Neural cell (in vitro differentiated cells): ENCODE measurements around the gene H6PD. TPM values are rescaled to one million over a fixed set of nuclear protein-coding genes. Genes with fewer than 3 reads are reported as not detected.

ENCODE experiments used
- H2AFZ ChIP-seq: fragments of 200-600, 300-800 bp; sonication (generic), shearing (Covaris generic); 2 replicates; pipeline ENCODE4 v1.6.0; 2014; ENCODE audit warnings: low read depth, mild to moderate bottlenecking, antibody characterized with exemption, low read length, moderate library complexity
- H3F3A ChIP-seq: fragments of 200-600 bp; shearing (Covaris generic); 2 replicates; pipeline ENCODE4 v1.6.1; 2016; ENCODE audit warnings: mild to moderate bottlenecking, moderate library complexity, mixed read lengths, antibody characterized with exemption, low read length; ENCODE audit not compliant: insufficient read depth, poor library complexity, severe bottlenecking
- H3K27ac ChIP-seq: fragments of 200-600, 300-800 bp; sonication (generic), shearing (Covaris generic); 2 replicates; pipeline ENCODE4 v1.5.1; 2014; ENCODE audit warnings: mild to moderate bottlenecking, low read length, moderate library complexity
- H3K27me3 ChIP-seq: fragments of 300-800, 200-600 bp; sonication (generic), shearing (Covaris generic); 2 replicates; pipeline ENCODE4 v1.6.0; 2014; ENCODE audit warnings: mild to moderate bottlenecking, low read depth, low read length, moderate library complexity; ENCODE audit not compliant: insufficient read depth
- H3K36me3 ChIP-seq: fragments of 300-800, 200-600 bp; sonication (generic), shearing (Covaris generic); 2 replicates; pipeline ENCODE4 v1.5.1; 2014; ENCODE audit warnings: mild to moderate bottlenecking, antibody characterized with exemption, low read length, moderate library complexity; ENCODE audit not compliant: insufficient read depth
- H3K4me2 ChIP-seq: fragments of 300-800, 200-600 bp; sonication (generic), shearing (Covaris generic); 2 replicates; pipeline ENCODE4 v1.6.0; 2014; ENCODE audit warnings: mild to moderate bottlenecking, low read length
- H3K4me3 ChIP-seq: fragments of 300-800, 200-600 bp; sonication (generic), shearing (Covaris generic); 2 replicates; pipeline ENCODE4 v1.5.1; 2014; ENCODE audit warnings: mild to moderate bottlenecking, low read length, moderate library complexity
- H3K79me2 ChIP-seq: fragments of 200-600 bp; shearing (Covaris generic); replicated peaks from 2 replicates; pipeline ENCODE4 v1.6.0; 2014; ENCODE audit warnings: mild to moderate bottlenecking, low read length, moderate library complexity; ENCODE audit not compliant: insufficient read depth
- H3K9ac ChIP-seq: fragments of 300-800, 200-600 bp; sonication (generic), shearing (Covaris generic); 2 replicates; pipeline ENCODE4 v1.6.1; 2016; ENCODE audit warnings: mild to moderate bottlenecking, low read length, mixed read lengths
- H3K9me2 ChIP-seq: fragments of 200-600 bp; shearing (Covaris generic); 2 replicates; pipeline ENCODE4 v1.6.1; 2016; ENCODE audit warnings: mild to moderate bottlenecking, low read length, mixed read lengths; ENCODE audit not compliant: insufficient read depth
- H3K9me3 ChIP-seq: fragments of 200-600, 300-800 bp; sonication (generic), shearing (Covaris generic); 2 replicates; pipeline ENCODE4 v1.6.1; 2016; ENCODE audit warnings: mild to moderate bottlenecking, mixed run types, low read length, moderate library complexity, mixed read lengths
- H4K20me1 ChIP-seq: fragments of 200-600 bp; shearing (Covaris generic); 2 replicates; pipeline ENCODE4 v1.6.1; 2016; ENCODE audit warnings: mild to moderate bottlenecking, mixed run types; ENCODE audit not compliant: insufficient read depth
- EP300 ChIP-seq: fragments of 450-650 bp; conservative IDR thresholded peaks from 2 replicates; pipeline ENCODE4 v1.6.1; 2014; ENCODE audit warnings: antibody characterized with exemption, mild to moderate bottlenecking, moderate library complexity; ENCODE audit not compliant: poor library complexity, severe bottlenecking
- EZH2 ChIP-seq: fragments of 200-600, 300-800 bp; shearing (Covaris generic), sonication (generic); IDR thresholded peaks from 2 replicates; pipeline ENCODE4 v1.6.1; 2014; ENCODE audit warnings: antibody characterized with exemption, low read length, borderline replicate concordance, mild to moderate bottlenecking; ENCODE audit not compliant: insufficient read depth, poor library complexity, severe bottlenecking
- MXI1 ChIP-seq: fragments of 450-650 bp; conservative IDR thresholded peaks from 2 replicates; pipeline ENCODE4 v1.6.1; 2014; ENCODE audit warnings: antibody characterized with exemption, mild to moderate bottlenecking; ENCODE audit not compliant: poor library complexity, severe bottlenecking
- RAD21 ChIP-seq: fragments of 450-650 bp; conservative IDR thresholded peaks from 2 replicates; pipeline ENCODE4 v1.6.1; 2014; ENCODE audit warnings: antibody characterized with exemption, mild to moderate bottlenecking, moderate library complexity
- REST ChIP-seq: IDR thresholded peaks from 2 replicates; pipeline ENCODE4 v1.6.1; 2012; ENCODE audit warnings: borderline replicate concordance
- TAF1 ChIP-seq: IDR thresholded peaks from 2 replicates; pipeline ENCODE4 v1.6.1; 2012; ENCODE audit warnings: low read depth
- polyA plus RNA-seq: library from polyadenylated mRNA; depleted of rRNA; stranded (reverse); fragments of >200 nt; gene quantifications from 2 replicates; pipeline ENCODE4 v1.2.3, GENCODE V29; 2014
- TF ChIP-seq, protein P1 (sequence below): fragments of 450-650 bp; IDR thresholded peaks from 2 replicates; pipeline ENCODE4 v1.5.1; 2014; ENCODE audit warnings: antibody characterized with exemption, mild to moderate bottlenecking, moderate library complexity; ENCODE audit not compliant: poor library complexity, severe bottlenecking

The H6PD gene
- polyA plus RNA-seq, 1 donor from 2014 or later: 4.6 TPM

GRCh38 chr1:9235096-9235459 lies 504 bp downstream of the H6PD start:
- Histone ChIP-seq H3K27me3 (no peaks in the 10 kb centered on the region), H3K4me2 (peak overlapping the region; percentile 86), H3K9me2 (no peaks in the 10 kb centered on the region), H3K36me3 (no peaks in the 10 kb centered on the region), H3F3A (no peaks in the 10 kb centered on the region), H4K20me1 (no peaks in the 10 kb centered on the region), H3K4me3 (peak overlapping the region; percentile 76), H3K79me2 (no peaks in the 10 kb centered on the region), H2AFZ (peak overlapping the region; percentile 21), H3K27ac (peak overlapping the region; percentile 49), H3K9ac (peak overlapping the region; percentile 73), H3K9me3 (no peaks in the 10 kb centered on the region)
- TF ChIP-seq REST (peak; percentile 4), MXI1 (peak; percentile 2)
- TF ChIP-seq, protein P1, sequence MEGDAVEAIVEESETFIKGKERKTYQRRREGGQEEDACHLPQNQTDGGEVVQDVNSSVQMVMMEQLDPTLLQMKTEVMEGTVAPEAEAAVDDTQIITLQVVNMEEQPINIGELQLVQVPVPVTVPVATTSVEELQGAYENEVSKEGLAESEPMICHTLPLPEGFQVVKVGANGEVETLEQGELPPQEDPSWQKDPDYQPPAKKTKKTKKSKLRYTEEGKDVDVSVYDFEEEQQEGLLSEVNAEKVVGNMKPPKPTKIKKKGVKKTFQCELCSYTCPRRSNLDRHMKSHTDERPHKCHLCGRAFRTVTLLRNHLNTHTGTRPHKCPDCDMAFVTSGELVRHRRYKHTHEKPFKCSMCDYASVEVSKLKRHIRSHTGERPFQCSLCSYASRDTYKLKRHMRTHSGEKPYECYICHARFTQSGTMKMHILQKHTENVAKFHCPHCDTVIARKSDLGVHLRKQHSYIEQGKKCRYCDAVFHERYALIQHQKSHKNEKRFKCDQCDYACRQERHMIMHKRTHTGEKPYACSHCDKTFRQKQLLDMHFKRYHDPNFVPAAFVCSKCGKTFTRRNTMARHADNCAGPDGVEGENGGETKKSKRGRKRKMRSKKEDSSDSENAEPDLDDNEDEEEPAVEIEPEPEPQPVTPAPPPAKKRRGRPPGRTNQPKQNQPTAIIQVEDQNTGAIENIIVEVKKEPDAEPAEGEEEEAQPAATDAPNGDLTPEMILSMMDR: no peak

- Histone ChIP-seq H3K79me2 (no peaks in the 10 kb centered on the region), H3K9me2 (no peaks in the 10 kb centered on the region), H4K20me1 (no peaks in the 10 kb centered on the region), H2AFZ (no peak overlapping the region), H3K27me3 (no peaks in the 10 kb centered on the region), H3K9me3 (no peaks in the 10 kb centered on the region), H3K9ac (peak overlapping the region; percentile 73), H3F3A (no peaks in the 10 kb centered on the region), H3K4me3 (peak overlapping the region; percentile 76), H3K4me2 (peak overlapping the region; percentile 86), H3K27ac (peak overlapping the region; percentile 49), H3K36me3 (no peaks in the 10 kb centered on the region)
- TF ChIP-seq EP300: no peak
- no peak for TF ChIP-seq MXI1
These were observed 986 bp downstream of the H6PD start for GRCh38 chr1:9235560-9235959.

DNA sequence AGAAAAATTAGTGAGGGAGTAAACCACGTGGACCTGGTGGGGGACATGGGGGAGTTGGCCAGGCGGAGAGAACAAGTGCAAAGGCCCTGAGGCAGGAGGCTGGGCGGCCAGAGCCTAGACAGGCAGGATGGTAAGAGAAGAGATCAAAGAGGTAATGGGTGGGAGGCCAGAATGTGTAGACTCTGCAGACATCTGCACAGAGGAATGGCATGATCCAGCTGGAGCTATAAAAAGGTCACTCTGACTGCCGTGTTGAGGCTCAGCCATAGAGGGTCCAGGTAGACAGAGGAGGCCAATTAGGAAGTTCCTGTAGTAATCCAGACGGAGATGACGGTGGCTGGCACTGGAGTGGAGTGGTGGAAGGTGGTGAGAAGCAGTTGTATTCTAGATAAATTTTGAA lies 3.6 kb downstream of the H6PD start:
- H3K27ac ChIP-seq: no peak overlapping the region
- H3K27me3 ChIP-seq: no peaks in the 10 kb centered on the region
- no peaks in the 10 kb centered on the region for H3K36me3 ChIP-seq
- H3K9me3 ChIP-seq: no peaks in the 10 kb centered on the region
- no peaks in the 10 kb centered on the region for H3F3A ChIP-seq
- no peaks in the 10 kb centered on the region for H3K79me2 ChIP-seq
- no peaks in the 10 kb centered on the region for H4K20me1 ChIP-seq
- TF ChIP-seq EZH2 (no peak), TAF1 (no peak), MXI1 (no peak), RAD21 (no peak), EP300 (no peak)
- TF ChIP-seq, protein P1: no peak
- no peak overlapping the region for H2AFZ ChIP-seq
- no peak overlapping the region for H3K9ac ChIP-seq
- no peaks in the 10 kb centered on the region for H3K9me2 ChIP-seq
- no peak overlapping the region for H3K4me3 ChIP-seq
- H3K4me2 ChIP-seq: no peak overlapping the region
